GM20000 (cell line): ENCODE results near the gene MBOAT7.
A peak's percentile ranks its signal among the peaks of the same experiment; 100 is the strongest.
"Not testable (repeated sequence)": the region's sequence is repeated elsewhere in the genome, so short reads cannot be mapped to it uniquely, and the experiment has no call there.

Source experiments
- DNase-seq: peaks from one replicate; pipeline ENCODE4 v3.0.0; 2012; ENCODE audit warnings: low spot score
- TF ChIP-seq, protein P1 (sequence below): IDR thresholded peaks from 2 replicates; pipeline ENCODE4 v1.5.1; 2012; ENCODE audit warnings: mild to moderate bottlenecking, control low read depth; ENCODE audit errors: extremely low read depth, missing control alignments

Gene MBOAT7

GRCh38 chr19:54209058-54209810, 19.9 kb upstream of the MBOAT7 start:
- DNase-seq, result no peak
- TF ChIP-seq, protein P1, sequence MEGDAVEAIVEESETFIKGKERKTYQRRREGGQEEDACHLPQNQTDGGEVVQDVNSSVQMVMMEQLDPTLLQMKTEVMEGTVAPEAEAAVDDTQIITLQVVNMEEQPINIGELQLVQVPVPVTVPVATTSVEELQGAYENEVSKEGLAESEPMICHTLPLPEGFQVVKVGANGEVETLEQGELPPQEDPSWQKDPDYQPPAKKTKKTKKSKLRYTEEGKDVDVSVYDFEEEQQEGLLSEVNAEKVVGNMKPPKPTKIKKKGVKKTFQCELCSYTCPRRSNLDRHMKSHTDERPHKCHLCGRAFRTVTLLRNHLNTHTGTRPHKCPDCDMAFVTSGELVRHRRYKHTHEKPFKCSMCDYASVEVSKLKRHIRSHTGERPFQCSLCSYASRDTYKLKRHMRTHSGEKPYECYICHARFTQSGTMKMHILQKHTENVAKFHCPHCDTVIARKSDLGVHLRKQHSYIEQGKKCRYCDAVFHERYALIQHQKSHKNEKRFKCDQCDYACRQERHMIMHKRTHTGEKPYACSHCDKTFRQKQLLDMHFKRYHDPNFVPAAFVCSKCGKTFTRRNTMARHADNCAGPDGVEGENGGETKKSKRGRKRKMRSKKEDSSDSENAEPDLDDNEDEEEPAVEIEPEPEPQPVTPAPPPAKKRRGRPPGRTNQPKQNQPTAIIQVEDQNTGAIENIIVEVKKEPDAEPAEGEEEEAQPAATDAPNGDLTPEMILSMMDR, result no peak

DNA sequence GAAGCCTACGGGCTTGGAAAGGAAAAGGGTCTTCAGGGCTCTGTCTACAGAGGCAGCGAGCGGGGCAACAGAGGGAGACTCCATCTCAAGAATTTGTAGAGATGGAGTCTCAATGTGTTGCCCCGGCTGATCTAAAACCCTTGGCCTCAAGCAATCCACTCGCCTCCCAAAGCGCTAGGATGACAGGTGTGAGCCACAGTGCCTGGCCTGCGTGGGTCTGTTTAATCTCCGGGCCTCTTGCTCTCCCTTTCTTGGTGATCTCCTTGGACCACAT, 19.3 kb upstream of the MBOAT7 start:
- DNase-seq, result no peak
- TF ChIP-seq, protein P1, result no peak

DNA sequence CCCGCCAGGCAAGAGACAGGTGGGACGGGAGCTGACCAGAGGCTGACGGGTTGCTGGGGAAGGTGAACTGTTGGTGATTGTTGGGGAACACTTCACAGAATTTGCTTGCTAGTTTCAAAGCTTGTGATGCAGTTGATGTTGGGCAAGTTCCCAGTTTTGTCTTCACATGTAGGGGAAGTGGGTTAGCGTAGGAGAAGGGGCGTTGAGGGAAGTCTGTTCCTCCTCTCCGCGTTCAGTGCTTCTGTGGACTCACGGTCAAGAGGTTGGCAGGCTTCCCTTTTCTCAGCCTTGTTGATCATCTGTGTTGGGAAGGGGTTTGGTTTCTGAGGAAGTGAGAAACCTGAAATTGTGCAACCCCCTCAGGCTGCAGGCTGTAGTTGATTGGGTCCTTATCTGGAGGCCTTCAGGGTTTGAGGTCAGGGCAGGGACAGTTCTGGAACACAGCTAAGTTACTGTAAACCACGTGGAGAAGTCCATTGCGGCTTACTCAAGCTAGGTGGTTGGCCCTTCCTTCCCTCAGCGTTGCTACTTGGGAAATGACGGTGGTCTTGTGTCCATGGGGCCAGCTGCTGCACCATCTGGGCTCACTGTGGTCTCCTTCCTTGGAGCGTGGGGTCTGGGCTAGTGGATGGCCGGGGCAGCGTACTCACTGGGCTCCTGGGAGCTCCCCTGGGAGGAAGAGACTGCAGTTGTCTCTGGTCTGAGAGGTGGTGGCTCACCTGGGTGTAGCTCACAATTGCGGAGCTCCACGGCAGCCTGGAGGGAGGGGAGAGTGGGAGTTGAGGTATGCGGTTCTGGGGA, 18.8 kb upstream of the MBOAT7 start:
- peak; percentile 57 for DNase-seq
- TF ChIP-seq, protein P1, result no peak

- DNase-seq, result no peak
- TF ChIP-seq, protein P1, result no peak
Observed at GRCh38 chr19:54207676-54207982, 18.2 kb upstream of the MBOAT7 start.

DNA sequence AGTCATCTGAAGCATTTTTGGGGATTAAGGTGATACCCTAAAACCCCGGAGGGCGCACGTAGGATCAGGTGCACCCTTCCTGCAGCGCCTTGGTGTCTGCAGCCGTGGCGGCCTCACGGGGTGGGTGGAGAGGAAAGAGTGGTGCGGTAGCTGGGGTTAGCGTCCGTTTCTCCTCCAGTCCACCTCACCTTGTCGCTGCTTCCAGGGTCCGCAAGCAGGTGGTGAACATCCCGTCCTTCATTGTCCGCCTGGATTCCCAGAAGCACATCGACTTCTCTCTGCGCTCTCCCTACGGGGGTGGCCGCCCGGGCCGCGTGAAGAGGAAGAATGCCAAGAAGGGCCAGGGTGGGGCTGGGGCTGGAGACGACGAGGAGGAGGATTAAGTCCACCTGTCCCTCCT, 17.8 kb upstream of the MBOAT7 start:
- not testable (repeated sequence) for DNase-seq

- TF ChIP-seq, protein P1, result no peak
- DNase-seq, result no peak
Observed at GRCh38 chr19:54206831-54207177, 17.4 kb upstream of the MBOAT7 start.

GRCh38 chr19:54206030-54206830, 16.9 kb upstream of the MBOAT7 start:
- no peak for DNase-seq
- TF ChIP-seq, protein P1, result no peak
